Panc1 (cell line): ENCODE results near the gene ORM1. TPM values are rescaled to one million over a fixed set of nuclear protein-coding genes. Genes with fewer than 3 reads are reported as not detected.

ENCODE experiments used
- ATAC-seq: fragments of 200-7000 bp; cut with Tn5 transposase; 2 replicates; pipeline ENCODE4 v1.9.1; 2020; ENCODE audit warnings: mild to moderate bottlenecking, moderate library complexity
- BruUV-seq: library from RNA; stranded (reverse); fragments of 400-500 nt; replicated peaks from 2 replicates; lab custom pipeline; 2021; lab: Mats Ljungman, UMichigan
- CTCF ChIA-PET: fragments of 300-600 bp; sonication (Branson Sonifier 250); formaldehyde crosslinking; loops from one replicate; lab custom pipeline; 2022; ENCODE audit warnings: antibody characterized with exemption; lab: Charles Lee
- POLR2A ChIA-PET: fragments of 300-600 bp; sonication (Branson Sonifier 250); formaldehyde crosslinking; loops from one replicate; lab custom pipeline; 2022; ENCODE audit warnings: antibody characterized with exemption; lab: Charles Lee
- DNase-seq: peaks from one replicate; pipeline ENCODE4 v3.0.0-alpha.2; 2010; ENCODE audit warnings: low read depth, low spot score
- H3K27ac ChIP-seq: 2 replicates; pipeline ENCODE4 v1.5.1; 2011; ENCODE audit warnings: mild to moderate bottlenecking, low read length, inconsistent platforms
- H3K27me3 ChIP-seq: fragments of 200-500 bp; sonication (Bioruptor generic); 2 replicates; pipeline ENCODE4 v1.6.0; 2014; ENCODE audit warnings: low read length, inconsistent platforms; ENCODE audit not compliant: control insufficient read depth, insufficient read depth
- H3K36me3 ChIP-seq: fragments of 200-500 bp; sonication (Bioruptor generic); 2 replicates; pipeline ENCODE4 v1.5.1; 2014; ENCODE audit warnings: inconsistent platforms, mild to moderate bottlenecking, low read length, moderate library complexity; ENCODE audit not compliant: control insufficient read depth, insufficient read depth
- H3K4me1 ChIP-seq: 2 replicates; pipeline ENCODE4 v1.5.1; 2011; ENCODE audit warnings: inconsistent platforms, mild to moderate bottlenecking, low read length, moderate library complexity; ENCODE audit not compliant: control insufficient read depth, insufficient read depth
- H3K4me3 ChIP-seq, 2 experiments: 2 replicates each; pipeline ENCODE4 v1.5.1; 2011 to 2012; ENCODE audit warnings: low read depth in 2 of 2, low read length in 2 of 2, mild to moderate bottlenecking in 2 of 2, inconsistent platforms in 1 of 2, moderate library complexity in 1 of 2
- H3K9me3 ChIP-seq: fragments of 200-500 bp; sonication (Bioruptor generic); 2 replicates; pipeline ENCODE4 v1.5.1; 2014; ENCODE audit warnings: low read depth, mild to moderate bottlenecking, inconsistent platforms, low read length, moderate library complexity; ENCODE audit not compliant: control insufficient read depth, insufficient read depth
- POLR2AphosphoS5 ChIP-seq: IDR thresholded peaks from 2 replicates; pipeline ENCODE4 v1.6.1; 2012; ENCODE audit warnings: mild to moderate bottlenecking, low read depth, low read length, moderate library complexity
- SIN3A ChIP-seq: IDR thresholded peaks from 2 replicates; pipeline ENCODE4 v1.6.1; 2012; ENCODE audit warnings: low read depth, mild to moderate bottlenecking, low read length, moderate library complexity, borderline replicate concordance; ENCODE audit not compliant: insufficient read depth
- TCF7L2 ChIP-seq: IDR thresholded peaks from 2 replicates; pipeline ENCODE4 v1.6.1; 2011; ENCODE audit warnings: mild to moderate bottlenecking, low read depth, low read length, inconsistent platforms
- in situ Hi-C: cut with HindIII; loops from 2 replicates; pipeline ENCODE4 v1.10.0; 2016; ENCODE audit warnings: low sequenced_read_pairs, low pct_unique_long_range_greater_than_20kb
- intact Hi-C: fragments of 100-400 bp; cut with micrococcal nuclease; formaldehyde crosslinking; loops from one replicate; pipeline ENCODE4 v1.10.0; 2022; ENCODE audit not compliant: unreplicated experiment
- total RNA-seq: library from RNA; stranded (reverse); gene quantifications from one replicate; pipeline ENCODE4 v1.2.1, GENCODE V29; 2021; ENCODE audit not compliant: unreplicated experiment
- TF ChIP-seq, protein P1 (sequence below), 2 experiments: IDR thresholded peaks; 2 replicates each; pipeline ENCODE4 v1.6.1; 2011 to 2012; ENCODE audit warnings: low read depth in 2 of 2, control low read depth in 1 of 2, low read length in 1 of 2, mild to moderate bottlenecking in 1 of 2, moderate library complexity in 1 of 2; ENCODE audit not compliant: insufficient read depth in 1 of 2
- TF ChIP-seq, protein P2 (sequence below): fragments of 450-650 bp; IDR thresholded peaks from 2 replicates; pipeline ENCODE4 v1.5.1; 2017; ENCODE audit warnings: mild to moderate bottlenecking

ORM1 gene
- total RNA-seq, 1 experiment from 2014 or later, result 3.5 TPM

DNA sequence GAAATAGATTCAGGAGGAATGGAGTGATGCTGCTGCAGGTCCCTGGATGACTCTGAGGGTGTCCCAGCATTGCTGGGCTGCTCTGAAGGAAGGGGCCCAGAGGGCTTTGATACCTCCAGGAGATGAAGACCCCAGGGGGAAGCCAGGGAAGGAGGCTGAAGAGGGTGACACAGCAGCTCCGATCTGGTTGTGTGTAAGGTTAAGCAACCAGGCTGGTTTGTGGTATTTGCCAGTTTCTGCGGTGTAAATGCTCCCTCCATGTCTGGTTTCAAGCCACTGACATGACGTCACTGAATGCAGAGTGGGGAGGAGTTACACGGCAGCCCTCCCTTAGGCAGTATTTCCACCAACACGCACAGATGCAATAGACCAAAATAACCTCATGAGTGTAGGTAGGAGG lies 40.0 kb upstream of the ORM1 start:
- Histone ChIP-seq H3K4me3 (no peak overlapping the region), H3K9me3 (no peaks in the 10 kb centered on the region), H3K36me3 (no peaks in the 10 kb centered on the region), H3K27me3 (no peaks in the 10 kb centered on the region), H3K4me1 (peaks cover 12% of the 10 kb centered on the region), H3K27ac (no peak overlapping the region)
- CTCF ChIA-PET, result no interaction called here
- TF ChIP-seq, protein P1, sequence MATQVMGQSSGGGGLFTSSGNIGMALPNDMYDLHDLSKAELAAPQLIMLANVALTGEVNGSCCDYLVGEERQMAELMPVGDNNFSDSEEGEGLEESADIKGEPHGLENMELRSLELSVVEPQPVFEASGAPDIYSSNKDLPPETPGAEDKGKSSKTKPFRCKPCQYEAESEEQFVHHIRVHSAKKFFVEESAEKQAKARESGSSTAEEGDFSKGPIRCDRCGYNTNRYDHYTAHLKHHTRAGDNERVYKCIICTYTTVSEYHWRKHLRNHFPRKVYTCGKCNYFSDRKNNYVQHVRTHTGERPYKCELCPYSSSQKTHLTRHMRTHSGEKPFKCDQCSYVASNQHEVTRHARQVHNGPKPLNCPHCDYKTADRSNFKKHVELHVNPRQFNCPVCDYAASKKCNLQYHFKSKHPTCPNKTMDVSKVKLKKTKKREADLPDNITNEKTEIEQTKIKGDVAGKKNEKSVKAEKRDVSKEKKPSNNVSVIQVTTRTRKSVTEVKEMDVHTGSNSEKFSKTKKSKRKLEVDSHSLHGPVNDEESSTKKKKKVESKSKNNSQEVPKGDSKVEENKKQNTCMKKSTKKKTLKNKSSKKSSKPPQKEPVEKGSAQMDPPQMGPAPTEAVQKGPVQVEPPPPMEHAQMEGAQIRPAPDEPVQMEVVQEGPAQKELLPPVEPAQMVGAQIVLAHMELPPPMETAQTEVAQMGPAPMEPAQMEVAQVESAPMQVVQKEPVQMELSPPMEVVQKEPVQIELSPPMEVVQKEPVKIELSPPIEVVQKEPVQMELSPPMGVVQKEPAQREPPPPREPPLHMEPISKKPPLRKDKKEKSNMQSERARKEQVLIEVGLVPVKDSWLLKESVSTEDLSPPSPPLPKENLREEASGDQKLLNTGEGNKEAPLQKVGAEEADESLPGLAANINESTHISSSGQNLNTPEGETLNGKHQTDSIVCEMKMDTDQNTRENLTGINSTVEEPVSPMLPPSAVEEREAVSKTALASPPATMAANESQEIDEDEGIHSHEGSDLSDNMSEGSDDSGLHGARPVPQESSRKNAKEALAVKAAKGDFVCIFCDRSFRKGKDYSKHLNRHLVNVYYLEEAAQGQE (IDR thresholded peaks at IDR 0.05; ENCODE audit: insufficient read depth in 1 of 2, low read depth in 2 of 2, low read length in 1 of 2), result no peak
- TF ChIP-seq, protein P2, sequence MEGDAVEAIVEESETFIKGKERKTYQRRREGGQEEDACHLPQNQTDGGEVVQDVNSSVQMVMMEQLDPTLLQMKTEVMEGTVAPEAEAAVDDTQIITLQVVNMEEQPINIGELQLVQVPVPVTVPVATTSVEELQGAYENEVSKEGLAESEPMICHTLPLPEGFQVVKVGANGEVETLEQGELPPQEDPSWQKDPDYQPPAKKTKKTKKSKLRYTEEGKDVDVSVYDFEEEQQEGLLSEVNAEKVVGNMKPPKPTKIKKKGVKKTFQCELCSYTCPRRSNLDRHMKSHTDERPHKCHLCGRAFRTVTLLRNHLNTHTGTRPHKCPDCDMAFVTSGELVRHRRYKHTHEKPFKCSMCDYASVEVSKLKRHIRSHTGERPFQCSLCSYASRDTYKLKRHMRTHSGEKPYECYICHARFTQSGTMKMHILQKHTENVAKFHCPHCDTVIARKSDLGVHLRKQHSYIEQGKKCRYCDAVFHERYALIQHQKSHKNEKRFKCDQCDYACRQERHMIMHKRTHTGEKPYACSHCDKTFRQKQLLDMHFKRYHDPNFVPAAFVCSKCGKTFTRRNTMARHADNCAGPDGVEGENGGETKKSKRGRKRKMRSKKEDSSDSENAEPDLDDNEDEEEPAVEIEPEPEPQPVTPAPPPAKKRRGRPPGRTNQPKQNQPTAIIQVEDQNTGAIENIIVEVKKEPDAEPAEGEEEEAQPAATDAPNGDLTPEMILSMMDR, result no peak
- no peak for TF ChIP-seq TCF7L2
- no peak for TF ChIP-seq POLR2AphosphoS5
- no peak for TF ChIP-seq SIN3A
- POLR2A ChIA-PET, result no interaction called here
- no peak for DNase-seq
- no TSS peak for BruUV-seq
- intact Hi-C loops (no loop called here), in situ Hi-C loops (no loop called here)
- no peak for ATAC-seq

DNA sequence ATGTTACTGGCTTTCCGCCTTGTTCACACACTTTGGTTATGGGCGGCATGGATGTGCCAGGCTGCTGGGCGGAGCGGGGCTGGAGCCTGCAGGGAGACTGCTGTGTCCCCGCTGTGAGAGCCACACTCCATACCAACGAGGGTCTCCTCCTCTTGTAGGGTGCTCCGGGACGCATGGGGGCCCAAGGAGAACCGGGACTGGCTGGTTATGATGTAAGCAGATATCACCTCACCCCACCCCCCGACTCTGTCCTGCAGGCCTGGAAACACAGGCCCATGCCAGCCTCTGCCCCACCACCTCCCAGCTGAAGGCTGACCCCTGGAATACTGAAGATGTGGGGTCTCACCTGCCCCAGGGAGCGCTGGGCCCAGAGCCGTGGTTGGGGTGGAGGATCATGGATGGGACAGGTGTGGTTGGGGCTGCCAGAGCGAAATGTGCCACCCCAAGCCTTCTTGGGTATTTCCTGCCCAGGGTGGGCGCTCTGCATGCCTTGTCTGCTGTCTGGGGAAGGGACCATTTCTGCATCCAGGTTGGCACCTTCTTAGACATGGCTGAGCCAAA lies 39.3 kb upstream of the ORM1 start:
- no peaks in the 10 kb centered on the region for H3K36me3 ChIP-seq
- H3K4me3 ChIP-seq, result no peak overlapping the region
- no TSS peak for BruUV-seq
- no peaks in the 10 kb centered on the region for H3K27me3 ChIP-seq
- DNase-seq (no peak), ATAC-seq (no peak)
- no peak overlapping the region for H3K27ac ChIP-seq
- no peak for TF ChIP-seq SIN3A
- no peak for TF ChIP-seq POLR2AphosphoS5
- TF ChIP-seq, protein P1 (IDR thresholded peaks at IDR 0.05; ENCODE audit: insufficient read depth in 1 of 2, low read depth in 2 of 2, low read length in 1 of 2), result no peak
- no peak for TF ChIP-seq TCF7L2
- TF ChIP-seq, protein P2, result no peak
- CTCF ChIA-PET, result no interaction called here
- in situ Hi-C loops, result no loop called here
- H3K4me1 ChIP-seq, result peaks cover 19% of the 10 kb centered on the region
- H3K9me3 ChIP-seq, result no peaks in the 10 kb centered on the region
- intact Hi-C loops, result no loop called here
- POLR2A ChIA-PET, result no interaction called here
